Measurements from ENCODE around the gene PANK3.

- TF ChIP-seq CTCF (IDR thresholded peaks at IDR 0.05; ENCODE audit: low read depth, low read length) (no peak), MYC (IDR thresholded peaks at IDR 0.05; ENCODE audit: low read depth, low read length) (no peak), POLR2A (IDR thresholded peaks at IDR 0.05; ENCODE audit: extremely low read depth, insufficient read length) (no peak), MAX (IDR thresholded peaks at IDR 0.05; ENCODE audit: low read depth, low read length) (no peak)
Observed at GRCh38 chr5:168553377-168554130, 25.6 kb downstream of the PANK3 start.

Data from NB4 (cell line).